HepG2 (cell line): Measurements from ENCODE around the gene TNFSF13. TPM values are rescaled to one million over a fixed set of nuclear protein-coding genes. Genes with fewer than 3 reads are reported as not detected.
A peak's percentile ranks its signal among the peaks of the same experiment; 100 is the strongest.

Source experiments
- ATAC-seq: fragments of 200-7000 bp; cut with Tn5 transposase; 3 replicates; pipeline ENCODE4 v1.9.1; 2020; ENCODE audit warnings: mild to moderate bottlenecking, moderate library complexity
- BruUV-seq: library from RNA; stranded (reverse); fragments of 400-500 nt; replicated peaks from 2 replicates; lab custom pipeline; 2021; lab: Mats Ljungman, UMichigan
- CTCF ChIA-PET: fragments of 300-600 bp; formaldehyde crosslinking; extraction: SDS; loops from one replicate; lab custom pipeline; 2021; ENCODE audit warnings: low total read pairs, inconsistent platforms, low intra/inter-chr PET ratio; lab: Yijun Ruan, JAX
- POLR2A ChIA-PET: fragments of 350-600 bp; sonication (Branson Sonifier 250); formaldehyde crosslinking; loops from one replicate; lab custom pipeline; 2020; ENCODE audit warnings: antibody characterized with exemption, inconsistent platforms; lab: Yijun Ruan, JAX
- DNase-seq: peaks from one replicate; pipeline ENCODE4 v3.0.0-alpha.2; 2015; ENCODE audit warnings: low spot score
- FAIRE-seq: peaks from 3 replicates; lab custom pipeline; 2011; peaks lifted over from hg19 to GRCh38; lab: Jason Lieb, UNC
- H2AFZ ChIP-seq: one replicate; pipeline ENCODE4 v1.6.1; 2011; ENCODE audit warnings: low read length, inconsistent platforms
- H3K27ac ChIP-seq: fragments of 300-600 bp; 3 replicates; pipeline ENCODE4 v1.8.0; 2011; ENCODE audit warnings: mixed run types, mild to moderate bottlenecking, mixed read lengths, low read length, inconsistent platforms; ENCODE audit not compliant: insufficient read depth; ENCODE audit errors: extremely low read length
- H3K27me3 ChIP-seq, 2 experiments: fragments of 200-600 bp in 1 of 2; 2 replicates in 1 of 2; 3 replicates in 1 of 2; pipeline versions ENCODE4 v1.6.0 to v1.8.0; 2011; ENCODE audit warnings: low read length in 2 of 2, mild to moderate bottlenecking in 2 of 2, moderate library complexity in 2 of 2, inconsistent platforms in 1 of 2; ENCODE audit not compliant: insufficient read depth in 2 of 2, control insufficient read depth in 1 of 2
- H3K36me3 ChIP-seq, 2 experiments: fragments of 200-600 bp in 1 of 2; replicated peaks in 1 of 2; 2 replicates in 1 of 2; 3 replicates in 1 of 2; pipeline versions ENCODE4 v1.5.1 to v1.8.0; 2011; ENCODE audit warnings: low read length in 2 of 2, inconsistent platforms in 1 of 2; ENCODE audit not compliant: insufficient read depth in 2 of 2, control insufficient read depth in 1 of 2
- H3K4me1 ChIP-seq: 2 replicates; pipeline ENCODE4 v1.5.1; 2012; ENCODE audit warnings: low read length, inconsistent platforms; ENCODE audit not compliant: insufficient read depth
- H3K4me2 ChIP-seq: 2 replicates; pipeline ENCODE4 v1.6.0; 2011; ENCODE audit warnings: low read depth, low read length, inconsistent platforms
- H3K4me3 ChIP-seq, 3 experiments: fragments of 200-600 bp in 1 of 3; sonication (generic), shearing (Covaris generic) in 1 of 3; replicated peaks in 1 of 3; 2 replicates each; pipeline ENCODE4 v1.5.1; 2011 to 2016; ENCODE audit warnings: low read length in 3 of 3, inconsistent platforms in 2 of 3, low read depth in 2 of 3, mild to moderate bottlenecking in 2 of 3, control low read depth in 1 of 3, mixed read lengths in 1 of 3; ENCODE audit not compliant: insufficient read depth in 1 of 3
- H3K79me2 ChIP-seq: one replicate; pipeline ENCODE4 v1.6.1; 2011; ENCODE audit warnings: low read length, inconsistent platforms; ENCODE audit not compliant: insufficient read depth
- H3K9ac ChIP-seq: 2 replicates; pipeline ENCODE4 v1.6.0; 2011; ENCODE audit warnings: mild to moderate bottlenecking, low read depth, low read length, inconsistent platforms; ENCODE audit not compliant: insufficient read depth
- H3K9me3 ChIP-seq: 2 replicates; pipeline ENCODE4 v1.5.1; 2012; ENCODE audit warnings: mild to moderate bottlenecking, low read length
- H4K20me1 ChIP-seq: 2 replicates; pipeline ENCODE4 v1.6.0; 2011; ENCODE audit warnings: inconsistent platforms, mild to moderate bottlenecking, low read length, moderate library complexity; ENCODE audit not compliant: insufficient read depth
- CTCF ChIP-seq: sonication (generic); formaldehyde crosslinking; IDR thresholded peaks from 2 replicates; pipeline ENCODE4 v1.5.0; 2020; ENCODE audit warnings: mild to moderate bottlenecking, missing genetic modification reagents, moderate library complexity
- MEIS2 ChIP-seq: sonication (generic); formaldehyde crosslinking; IDR thresholded peaks from 2 replicates; pipeline ENCODE4 v1.9.0; 2021; ENCODE audit warnings: mild to moderate bottlenecking, missing genetic modification reagents
- NCOA1 ChIP-seq: sonication (generic); formaldehyde crosslinking; IDR thresholded peaks from 2 replicates; pipeline ENCODE4 v1.9.0; 2021; ENCODE audit warnings: missing genetic modification reagents
- TERF1 ChIP-seq: sonication (generic); formaldehyde crosslinking; IDR thresholded peaks from 2 replicates; pipeline ENCODE4 v1.8.0; 2022; ENCODE audit warnings: mild to moderate bottlenecking, missing genetic modification reagents, moderate library complexity
- ZBTB20 ChIP-seq: sonication (generic); formaldehyde crosslinking; IDR thresholded peaks from 2 replicates; pipeline ENCODE4 v1.8.1; 2023; ENCODE audit warnings: missing genetic modification reagents, low read depth, mild to moderate bottlenecking, borderline replicate concordance
- ZNF354B ChIP-seq: sonication (generic); formaldehyde crosslinking; IDR thresholded peaks from 2 replicates; pipeline ENCODE4 v1.8.0; 2022; ENCODE audit warnings: mild to moderate bottlenecking, missing genetic modification reagents
- WGBS: methylation state at CpG from one replicate; pipeline ENCODE4 v1.1.6; 2017; ENCODE audit warnings: low lambda C conversion rate; 5-methylcytosine and 5-hydroxymethylcytosine counted together
- in situ Hi-C: cut with HindIII; loops from 2 replicates; pipeline ENCODE4 v1.10.0; 2017; ENCODE audit warnings: low pct_unique_long_range_greater_than_20kb; ENCODE audit not compliant: extremely low pct_ligation_motif_present
- intact Hi-C: fragments of 100-400 bp; cut with micrococcal nuclease; formaldehyde crosslinking; loops from one replicate; pipeline ENCODE4 v1.10.0; 2022; ENCODE audit not compliant: unreplicated experiment
- polyA plus RNA-seq, 8 experiments: library from polyadenylated mRNA; depleted of rRNA in 3 of 8; stranded (reverse) in 7 of 8; unstranded in 1 of 8; fragments of >200 nt; fragmentation: Illumina TruSeq in 4 of 8; extraction: Trizol in 4 of 8; gene quantifications; 2 replicates each; pipeline versions ENCODE4 v1.2.1 to v1.2.3, GENCODE V29; 2011 to 2016; ENCODE audit warnings: low read depth in 4 of 8, missing spikeins in 1 of 8, mixed read lengths in 1 of 8; ENCODE audit not compliant: insufficient read depth in 1 of 8
- total RNA-seq, 5 experiments: library from RNA; depleted of rRNA; stranded (reverse); fragments of >200 nt; fragmentation: Illumina TruSeq; extraction: Trizol; gene quantifications; 2 replicates each; pipeline ENCODE4 v1.2.3, GENCODE V29; 2016; ENCODE audit warnings: low read depth in 1 of 5
- TF ChIP-seq, protein P1 (sequence below): IDR thresholded peaks from 2 replicates; pipeline ENCODE4 v1.6.1; 2016; ENCODE audit warnings: mild to moderate bottlenecking

TNFSF13 gene
- total and polyA plus RNA-seq, 2 of the 13 experiments (the other 11 are each of a cell fraction or from before 2014, with no cell fraction given), result 2.5 to 3.3 TPM

DNA sequence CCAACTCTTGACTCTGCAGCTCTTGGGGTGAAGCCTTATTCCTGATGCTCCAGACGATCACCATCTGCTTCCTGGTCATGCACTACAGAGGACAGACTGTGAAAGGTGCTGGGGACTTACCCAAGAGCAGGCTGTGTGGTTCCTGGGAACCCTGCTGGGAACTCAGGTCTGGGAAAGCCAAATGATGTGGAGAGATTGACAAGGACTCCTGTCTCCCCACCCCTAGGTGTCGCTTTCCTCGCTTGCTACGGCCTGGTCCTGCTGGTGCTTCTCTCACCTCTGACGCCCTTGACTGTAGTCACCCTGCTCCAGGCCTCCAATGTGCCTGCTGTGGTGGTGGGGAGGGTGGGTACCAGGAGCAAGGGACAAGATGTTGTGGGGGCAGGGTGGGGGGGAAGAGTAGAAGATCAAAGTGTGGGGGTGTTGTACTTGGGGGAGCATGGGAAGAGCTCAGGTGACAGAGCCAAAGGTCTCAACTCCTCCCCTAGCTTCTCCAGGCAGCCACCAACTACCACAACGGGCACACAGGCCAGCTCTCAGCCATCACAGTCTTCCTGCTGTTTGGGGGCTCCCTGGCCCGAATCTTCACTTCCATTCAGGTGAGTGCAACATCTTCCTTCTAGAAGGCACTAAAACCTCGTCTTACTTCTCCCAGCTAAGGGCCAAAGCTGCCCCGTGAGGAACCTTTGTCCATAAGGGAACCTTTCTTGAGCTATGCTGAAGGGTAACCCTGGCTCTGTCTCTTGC, 28.3 kb downstream of the TNFSF13 start (continued):
- TF ChIP-seq CTCF (CRISPR knock-in tag), result peak; percentile 73
- TF ChIP-seq, all 625 proteins: peak for 15

DNA sequence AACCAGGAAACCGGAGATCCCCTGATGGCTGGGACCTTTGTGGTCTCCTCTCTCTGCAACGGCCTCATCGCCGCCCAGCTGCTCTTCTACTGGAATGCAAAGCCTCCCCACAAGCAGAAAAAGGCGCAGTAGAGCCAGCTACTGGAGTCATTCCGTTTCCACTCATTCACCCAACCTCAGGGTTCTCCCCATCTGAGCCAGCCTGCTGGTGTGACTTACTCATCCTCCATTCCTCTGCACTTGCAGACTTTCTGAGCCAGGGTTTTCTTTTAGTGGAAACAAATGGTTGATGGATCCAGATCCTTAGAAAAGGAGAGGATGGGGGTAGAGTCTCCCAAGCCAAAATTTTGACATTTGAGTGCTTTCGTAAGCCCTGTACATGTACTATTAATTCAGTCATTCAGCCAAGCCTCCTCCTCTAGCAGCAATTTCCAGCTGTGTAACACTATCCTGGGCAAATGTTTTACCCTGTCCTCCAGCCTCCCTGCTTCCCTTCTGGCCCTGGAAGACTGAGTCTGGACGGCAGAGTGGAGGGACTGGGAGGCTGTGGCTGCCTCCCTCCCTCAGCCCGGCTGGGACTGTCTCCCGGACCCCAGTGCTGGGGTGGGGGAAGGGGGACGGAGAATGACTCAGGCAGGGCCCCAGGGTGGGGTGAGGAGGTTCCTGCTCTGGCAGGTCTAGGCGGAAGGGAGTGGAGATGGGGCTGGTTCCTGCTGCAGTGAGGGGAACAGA, 29.0 kb downstream of the TNFSF13 start:
- H3K27ac ChIP-seq, result no peak overlapping the region
- H4K20me1 ChIP-seq, result no peaks in the 10 kb centered on the region
- no peak overlapping the region for H3K4me3 ChIP-seq
- ATAC-seq (no peak), FAIRE-seq (no peak), DNase-seq (no peak)
- H3K27me3 ChIP-seq, result no peaks in the 10 kb centered on the region; a peak in 1 of 5 replicates
- H3K79me2 ChIP-seq, result peaks cover 15% of the 10 kb centered on the region
- in situ Hi-C loops (loop anchor here (5.0 kb wide), 1 partner anchor 100 kb away; the partner anchor contains the start of genes TP53 and WRAP53), intact Hi-C loops (no loop called here)
- no TSS peak for BruUV-seq
- H2AFZ ChIP-seq, result no peak overlapping the region
- WGBS, result 84% methylated on average over 12 of the region's 12 CpGs
- H3K36me3 ChIP-seq, result peaks cover 13 to 36% of the 10 kb centered on the region in 2 experiments
- TF ChIP-seq MEIS2 (CRISPR knock-in tag) (0 out of 2 replicates have a peak, but pooled peaks have one; percentile 2), TERF1 (CRISPR knock-in tag) (no peak), ZBTB20 (no peak), ZNF354B (CRISPR knock-in tag) (no peak), NCOA1 (CRISPR knock-in tag) (no peak)
- TF ChIP-seq, protein P1, sequence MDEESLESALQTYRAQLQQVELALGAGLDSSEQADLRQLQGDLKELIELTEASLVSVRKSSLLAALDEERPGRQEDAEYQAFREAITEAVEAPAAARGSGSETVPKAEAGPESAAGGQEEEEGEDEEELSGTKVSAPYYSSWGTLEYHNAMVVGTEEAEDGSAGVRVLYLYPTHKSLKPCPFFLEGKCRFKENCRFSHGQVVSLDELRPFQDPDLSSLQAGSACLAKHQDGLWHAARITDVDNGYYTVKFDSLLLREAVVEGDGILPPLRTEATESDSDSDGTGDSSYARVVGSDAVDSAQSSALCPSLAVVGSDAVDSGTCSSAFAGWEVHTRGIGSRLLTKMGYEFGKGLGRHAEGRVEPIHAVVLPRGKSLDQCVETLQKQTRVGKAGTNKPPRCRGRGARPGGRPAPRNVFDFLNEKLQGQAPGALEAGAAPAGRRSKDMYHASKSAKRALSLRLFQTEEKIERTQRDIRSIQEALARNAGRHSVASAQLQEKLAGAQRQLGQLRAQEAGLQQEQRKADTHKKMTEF (CRISPR knock-in tag), result no peak
- peaks cover 23% of the 10 kb centered on the region for H3K4me1 ChIP-seq
- CTCF ChIA-PET, result interaction anchor here (0.9 to 1.5 kb wide), 3 partner anchors 46 to 100 kb away, joined by 3 to 7 read pairs (median 3); partner anchors contain the start of genes TP53 and WRAP53
- no peaks in the 10 kb centered on the region for H3K9me3 ChIP-seq
- POLR2A ChIA-PET, result interaction anchor here (0.6 to 4.5 kb wide), 5 partner anchors 8 to 100 kb away, joined by 3 to 89 read pairs (median 4); partner anchors contain the start of genes ATP1B2, CD68, SAT2 and TP53
- H3K4me2 ChIP-seq, result no peak overlapping the region
- no peak overlapping the region for H3K9ac ChIP-seq
